ENCODE data around the gene LILRB2. TPM values are rescaled to one million over a fixed set of nuclear protein-coding genes. Genes with fewer than 3 reads are reported as not detected.

Gene LILRB2
- total RNA-seq, 2 donors from 2014 or later, result not detected

GRCh38 chr19:54302257-54302656 lies 21.3 kb upstream of the LILRB2 start:
- no peak overlapping the region for H3K27ac ChIP-seq (ENCODE audit: low read depth, low read length)
- TF ChIP-seq CTCF (conservative IDR thresholded peaks at IDR 0.05), result no peak
- no peaks in the 10 kb centered on the region for H3K4me1 Mint-ChIP-seq
- H3K9me3 Mint-ChIP-seq, result peaks cover 7% of the 10 kb centered on the region
- H3K4me3 Mint-ChIP-seq, result no peak overlapping the region
- H3K36me3 Mint-ChIP-seq (ENCODE audit: low read depth), result no peaks in the 10 kb centered on the region
- DNase-seq, result no peak
- H3K36me3 ChIP-seq (ENCODE audit: control insufficient read depth, insufficient read depth, low read length), result no peaks in the 10 kb centered on the region
- H3K9me3 ChIP-seq (ENCODE audit: control insufficient read depth, low read length), result no peaks in the 10 kb centered on the region
- peaks cover 7% of the 10 kb centered on the region for H3K27me3 ChIP-seq (ENCODE audit: control insufficient read depth, insufficient read depth, low read length, poor library complexity, severe bottlenecking)
- H3K27me3 Mint-ChIP-seq (ENCODE audit: insufficient read depth), result peaks cover 26% of the 10 kb centered on the region
- no peaks in the 10 kb centered on the region for H3K4me1 ChIP-seq (ENCODE audit: control insufficient read depth, insufficient read depth, low read length)
- H3K9ac ChIP-seq (ENCODE audit: extremely low read depth, low read length, poor library complexity, severe bottlenecking), result no peak overlapping the region
- H3K4me3 ChIP-seq (ENCODE audit: low read length), result no peak overlapping the region
- WGBS, 2 experiments (ENCODE audit: insufficient coverage in 1 of 2, insufficient read length in 1 of 2), result 79 to 85% methylated on average over 3 to 4 of the region's 4 CpGs
- no peak overlapping the region for H3K27ac Mint-ChIP-seq

- Histone ChIP-seq H3K27me3 (ENCODE audit: control insufficient read depth, insufficient read depth, low read length, poor library complexity, severe bottlenecking) (peaks cover 7% of the 10 kb centered on the region), H3K36me3 (ENCODE audit: control insufficient read depth, insufficient read depth, low read length) (no peaks in the 10 kb centered on the region), H3K4me1 (ENCODE audit: control insufficient read depth, insufficient read depth, low read length) (no peaks in the 10 kb centered on the region), H3K4me3 (ENCODE audit: low read length) (no peak overlapping the region), H3K27ac (ENCODE audit: low read depth, low read length) (no peak overlapping the region), H3K9me3 (ENCODE audit: control insufficient read depth, low read length) (no peaks in the 10 kb centered on the region), H3K9ac (ENCODE audit: extremely low read depth, low read length, poor library complexity, severe bottlenecking) (no peak overlapping the region)
- Mint-ChIP-seq H3K4me1 (no peaks in the 10 kb centered on the region), H3K27me3 (ENCODE audit: insufficient read depth) (peaks cover 23% of the 10 kb centered on the region), H3K27ac (no peak overlapping the region), H3K4me3 (no peak overlapping the region), H3K36me3 (ENCODE audit: low read depth) (no peaks in the 10 kb centered on the region), H3K9me3 (no peaks in the 10 kb centered on the region)
- no peak for TF ChIP-seq CTCF (conservative IDR thresholded peaks at IDR 0.05)
- DNase-seq, result no peak
- WGBS, 2 experiments (ENCODE audit: insufficient coverage in 1 of 2, insufficient read length in 1 of 2), result 40% methylated on average over 1 of the region's 5 CpGs; no CpG with 5 or more reads in 1 of the 2 experiments
Observed at GRCh38 chr19:54299515-54299914, 18.6 kb upstream of the LILRB2 start.

GRCh38 chr19:54299126-54299498 lies 18.2 kb upstream of the LILRB2 start:
- H3K27me3 Mint-ChIP-seq (ENCODE audit: insufficient read depth), result peaks cover 27% of the 10 kb centered on the region
- no peaks in the 10 kb centered on the region for H3K9me3 Mint-ChIP-seq
- no peaks in the 10 kb centered on the region for H3K36me3 ChIP-seq (ENCODE audit: control insufficient read depth, insufficient read depth, low read length)
- no peak for DNase-seq
- no peak for TF ChIP-seq CTCF (conservative IDR thresholded peaks at IDR 0.05)
- no peak overlapping the region for H3K9ac ChIP-seq (ENCODE audit: extremely low read depth, low read length, poor library complexity, severe bottlenecking)
- H3K9me3 ChIP-seq (ENCODE audit: control insufficient read depth, low read length), result no peaks in the 10 kb centered on the region
- H3K4me3 ChIP-seq (ENCODE audit: low read length), result no peak overlapping the region
- WGBS, 2 experiments (ENCODE audit: insufficient coverage in 1 of 2, insufficient read length in 1 of 2), result 51 to 68% methylated on average over 6 to 7 of the region's 7 CpGs
- peaks cover 7% of the 10 kb centered on the region for H3K27me3 ChIP-seq (ENCODE audit: control insufficient read depth, insufficient read depth, low read length, poor library complexity, severe bottlenecking)
- H3K36me3 Mint-ChIP-seq (ENCODE audit: low read depth), result no peaks in the 10 kb centered on the region
- no peak overlapping the region for H3K27ac Mint-ChIP-seq
- H3K27ac ChIP-seq (ENCODE audit: low read depth, low read length), result no peak overlapping the region
- H3K4me1 ChIP-seq (ENCODE audit: control insufficient read depth, insufficient read depth, low read length), result no peaks in the 10 kb centered on the region
- no peak overlapping the region for H3K4me3 Mint-ChIP-seq
- no peaks in the 10 kb centered on the region for H3K4me1 Mint-ChIP-seq
